HEK293T (cell line): ENCODE results near the gene FTL.
"Not testable (repeated sequence)": the region's sequence is repeated elsewhere in the genome, so short reads cannot be mapped to it uniquely, and the experiment has no call there.

Source experiments
- CTCF ChIA-PET: fragments of 350-600 bp; formaldehyde crosslinking; extraction: SDS; loops from one replicate; lab custom pipeline; 2021; ENCODE audit warnings: antibody characterized with exemption, inconsistent platforms; lab: Yijun Ruan, JAX
- POLR2A ChIA-PET: fragments of 350-600 bp; formaldehyde crosslinking; extraction: SDS; loops from one replicate; lab custom pipeline; 2020; ENCODE audit warnings: antibody characterized with exemption, inconsistent platforms; lab: Yijun Ruan, JAX
- DNase-seq: peaks from one replicate; pipeline ENCODE4 v3.0.0; 2012; ENCODE audit warnings: mixed read lengths; ENCODE audit errors: extremely low spot score
- ARNT ChIP-seq: fragments of 450-650 bp; IDR thresholded peaks from 2 replicates; pipeline ENCODE4 v1.6.1; 2017; ENCODE audit warnings: mild to moderate bottlenecking
- BHLHE40 ChIP-seq: fragments of 450-650 bp; IDR thresholded peaks from 2 replicates; pipeline ENCODE4 v1.6.1; 2016; ENCODE audit warnings: mild to moderate bottlenecking, moderate library complexity, borderline replicate concordance
- CTBP1 ChIP-seq: fragments of 450-650 bp; IDR thresholded peaks from 2 replicates; pipeline ENCODE4 v1.6.1; 2016; ENCODE audit warnings: borderline replicate concordance
- ELF4 ChIP-seq: fragments of 450-650 bp; IDR thresholded peaks from 2 replicates; pipeline ENCODE4 v1.6.1; 2017; ENCODE audit warnings: antibody characterized with exemption
- FOXA1 ChIP-seq: fragments of 450-650 bp; IDR thresholded peaks from 2 replicates; pipeline ENCODE4 v1.6.1; 2016; ENCODE audit warnings: mild to moderate bottlenecking
- FOXK2 ChIP-seq: fragments of 450-650 bp; IDR thresholded peaks from 2 replicates; pipeline ENCODE4 v1.6.1; 2016; ENCODE audit warnings: mild to moderate bottlenecking
- FOXM1 ChIP-seq: fragments of 450-650 bp; IDR thresholded peaks from 2 replicates; pipeline ENCODE4 v1.6.1; 2017; ENCODE audit warnings: mild to moderate bottlenecking, borderline replicate concordance
- HDGF ChIP-seq: fragments of 450-650 bp; IDR thresholded peaks from 2 replicates; pipeline ENCODE4 v1.6.1; 2017; ENCODE audit warnings: antibody characterized with exemption, borderline replicate concordance
- L3MBTL2 ChIP-seq: fragments of 450-650 bp; conservative IDR thresholded peaks from 2 replicates; pipeline ENCODE4 v1.6.1; 2016; ENCODE audit warnings: mild to moderate bottlenecking
- LEF1 ChIP-seq: fragments of 450-650 bp; IDR thresholded peaks from 2 replicates; pipeline ENCODE4 v1.6.1; 2017; ENCODE audit warnings: mild to moderate bottlenecking, borderline replicate concordance
- NFRKB ChIP-seq: fragments of 450-650 bp; IDR thresholded peaks from 2 replicates; pipeline ENCODE4 v1.6.1; 2016; ENCODE audit warnings: mild to moderate bottlenecking, moderate library complexity
- SP1 ChIP-seq: fragments of 450-650 bp; IDR thresholded peaks from 2 replicates; pipeline ENCODE4 v1.6.1; 2017
- SUZ12 ChIP-seq: fragments of 450-650 bp; IDR thresholded peaks from 2 replicates; pipeline ENCODE4 v1.6.1; 2016; ENCODE audit warnings: mild to moderate bottlenecking
- TARDBP ChIP-seq: fragments of 450-650 bp; IDR thresholded peaks from 2 replicates; pipeline ENCODE4 v1.6.1; 2016
- ZNF384 ChIP-seq: fragments of 450-650 bp; IDR thresholded peaks from 2 replicates; pipeline ENCODE4 v1.6.1; 2016
- TF ChIP-seq, protein P1 (sequence below): fragments of 450-650 bp; IDR thresholded peaks from 2 replicates; pipeline ENCODE4 v1.6.1; 2016

The FTL gene

DNA sequence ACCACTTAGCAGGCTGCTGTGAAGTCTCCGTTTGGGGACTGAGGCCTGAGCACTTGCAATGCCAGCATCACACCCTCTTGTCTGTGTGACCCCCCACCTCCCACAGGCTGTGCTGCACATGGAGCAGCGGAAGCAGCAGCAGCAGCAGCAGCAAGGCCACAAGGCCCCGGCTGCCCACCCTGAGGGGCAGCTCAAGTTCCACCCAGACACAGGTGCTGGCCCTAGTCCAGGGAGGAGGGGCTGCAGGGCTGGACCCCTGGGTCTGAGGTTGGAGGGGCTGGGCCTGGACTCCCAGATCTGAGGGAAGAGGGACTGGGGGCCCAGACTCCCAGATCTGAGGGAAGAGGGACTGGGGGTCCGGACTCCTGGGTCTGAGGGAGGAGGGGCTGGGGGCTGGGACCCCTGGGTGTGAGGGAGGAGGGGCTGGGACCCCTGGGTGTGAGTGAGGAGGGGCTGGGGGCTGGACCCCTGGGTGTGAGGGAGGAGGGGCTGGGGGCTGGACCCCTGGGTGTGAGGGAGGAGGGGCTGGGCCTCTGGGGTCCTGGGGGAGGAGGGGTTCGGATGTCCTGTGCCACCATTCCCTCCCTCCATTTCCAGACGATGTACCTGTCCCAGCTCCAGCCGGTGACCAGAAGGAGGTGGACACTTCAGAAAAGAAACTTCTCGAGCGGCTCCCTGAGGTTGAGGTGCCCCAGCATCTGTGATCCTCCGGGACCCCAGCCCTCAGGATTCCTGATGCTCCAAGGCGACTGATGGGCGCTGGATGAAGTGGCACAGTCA, 43.2 kb upstream of the FTL start:
- ChIA-PET CTCF (no interaction called here), POLR2A (no interaction called here)
- TF ChIP-seq ZNF384 = no peak
- no peak for TF ChIP-seq CTBP1
- TF ChIP-seq, protein P1, sequence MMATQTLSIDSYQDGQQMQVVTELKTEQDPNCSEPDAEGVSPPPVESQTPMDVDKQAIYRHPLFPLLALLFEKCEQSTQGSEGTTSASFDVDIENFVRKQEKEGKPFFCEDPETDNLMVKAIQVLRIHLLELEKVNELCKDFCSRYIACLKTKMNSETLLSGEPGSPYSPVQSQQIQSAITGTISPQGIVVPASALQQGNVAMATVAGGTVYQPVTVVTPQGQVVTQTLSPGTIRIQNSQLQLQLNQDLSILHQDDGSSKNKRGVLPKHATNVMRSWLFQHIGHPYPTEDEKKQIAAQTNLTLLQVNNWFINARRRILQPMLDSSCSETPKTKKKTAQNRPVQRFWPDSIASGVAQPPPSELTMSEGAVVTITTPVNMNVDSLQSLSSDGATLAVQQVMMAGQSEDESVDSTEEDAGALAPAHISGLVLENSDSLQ = no peak
- no peak for TF ChIP-seq L3MBTL2
- no peak for TF ChIP-seq SUZ12
- no peak for TF ChIP-seq ELF4
- TF ChIP-seq SP1 = no peak
- TF ChIP-seq FOXA1 = no peak
- no peak for DNase-seq

DNA sequence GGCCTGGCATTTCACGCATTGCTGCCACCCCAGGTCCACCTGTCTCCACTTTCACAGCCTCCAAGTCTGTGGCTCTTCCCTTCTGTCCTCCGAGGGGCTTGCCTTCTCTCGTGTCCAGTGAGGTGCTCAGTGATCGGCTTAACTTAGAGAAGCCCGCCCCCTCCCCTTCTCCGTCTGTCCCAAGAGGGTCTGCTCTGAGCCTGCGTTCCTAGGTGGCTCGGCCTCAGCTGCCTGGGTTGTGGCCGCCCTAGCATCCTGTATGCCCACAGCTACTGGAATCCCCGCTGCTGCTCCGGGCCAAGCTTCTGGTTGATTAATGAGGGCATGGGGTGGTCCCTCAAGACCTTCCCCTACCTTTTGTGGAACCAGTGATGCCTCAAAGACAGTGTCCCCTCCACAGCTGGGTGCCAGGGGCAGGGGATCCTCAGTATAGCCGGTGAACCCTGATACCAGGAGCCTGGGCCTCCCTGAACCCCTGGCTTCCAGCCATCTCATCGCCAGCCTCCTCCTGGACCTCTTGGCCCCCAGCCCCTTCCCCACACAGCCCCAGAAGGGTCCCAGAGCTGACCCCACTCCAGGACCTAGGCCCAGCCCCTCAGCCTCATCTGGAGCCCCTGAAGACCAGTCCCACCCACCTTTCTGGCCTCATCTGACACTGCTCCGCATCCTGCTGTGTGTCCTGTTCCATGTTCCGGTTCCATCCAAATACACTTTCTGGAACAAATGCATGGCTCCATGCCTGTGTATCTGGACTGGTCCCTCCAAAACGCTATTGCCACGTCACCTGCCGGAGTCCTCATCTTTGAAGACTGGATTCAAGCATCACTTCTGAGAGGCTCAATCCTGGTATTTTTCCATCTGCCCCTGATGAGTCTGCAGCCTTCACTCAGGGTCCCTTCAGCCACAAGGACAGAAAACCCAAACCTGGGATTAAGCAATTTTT, 42.3 kb upstream of the FTL start:
- DNase-seq = no peak
- CTCF ChIA-PET = no interaction called here
- POLR2A ChIA-PET = no interaction called here
- TF ChIP-seq BHLHE40 (no peak), FOXM1 (no peak), FOXA1 (no peak), ZNF384 (no peak), ARNT (no peak), SUZ12 (no peak), LEF1 (no peak), TARDBP (no peak)

DNA sequence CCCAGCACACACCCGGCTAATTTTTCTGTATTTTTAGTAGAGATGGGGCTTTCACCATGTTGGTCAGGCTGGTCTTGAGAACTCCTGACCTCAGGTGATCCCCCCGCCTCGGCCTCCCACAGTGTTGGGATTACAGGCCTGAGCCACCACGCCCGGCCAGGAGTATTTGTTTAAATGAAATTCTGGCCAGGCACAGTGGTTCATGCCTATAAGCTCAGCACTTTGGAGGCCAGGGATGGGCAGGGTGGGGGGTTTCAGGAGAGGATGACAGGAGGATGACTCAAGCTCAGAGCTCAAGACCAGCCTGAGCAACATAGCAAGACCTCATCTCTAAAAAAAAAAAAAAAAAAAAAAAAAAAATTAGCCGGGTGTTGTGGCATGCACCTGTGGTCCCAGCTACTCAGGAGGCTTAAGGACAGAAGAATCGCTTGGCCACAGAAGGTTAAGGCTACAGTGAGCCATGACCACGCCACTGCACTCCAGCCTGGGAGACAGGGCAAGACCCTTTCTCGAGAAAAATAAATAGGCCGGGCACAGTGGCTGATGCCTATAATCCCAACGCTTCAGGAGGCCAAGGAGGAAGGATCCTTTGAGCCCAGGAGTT, 39.8 kb upstream of the FTL start:
- DNase-seq = no peak
- TF ChIP-seq BHLHE40 (no peak), FOXK2 (no peak), HDGF (no peak), ARNT (no peak), ZNF384 (no peak), TARDBP (no peak), SP1 (no peak), FOXA1 (no peak), SUZ12 (no peak), LEF1 (no peak), L3MBTL2 (no peak), NFRKB (no peak), FOXM1 (no peak), CTBP1 (no peak), ELF4 (no peak)
- TF ChIP-seq, protein P1 = no peak
- ChIA-PET POLR2A (no interaction called here), CTCF (no interaction called here)

DNA sequence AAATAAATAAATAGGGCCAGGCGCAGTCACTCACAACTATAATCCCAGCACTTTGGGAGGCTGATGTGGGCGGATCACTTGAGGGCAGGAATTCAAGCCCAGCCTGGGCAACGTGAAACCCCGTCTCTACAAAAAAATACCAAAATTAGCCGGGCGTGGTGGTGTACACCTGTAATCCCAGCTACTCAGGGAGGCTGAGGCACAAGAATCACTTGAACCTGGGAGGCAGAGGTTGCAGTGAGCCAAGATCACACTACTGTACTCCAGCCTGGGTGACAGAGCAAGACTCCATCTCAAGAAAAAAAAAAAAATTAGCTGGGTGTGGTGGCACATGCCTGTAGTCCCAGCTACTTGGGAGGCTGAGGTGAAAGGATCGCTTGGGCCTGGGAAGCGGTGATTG, 39.2 kb upstream of the FTL start:
- POLR2A ChIA-PET, DNase-seq: not testable (repeated sequence)
- CTCF ChIA-PET = interaction anchor here (0.6 kb wide), 1 partner anchor 15 kb away, joined by 6 read pairs; no protein-coding TSS in a partner anchor

DNA sequence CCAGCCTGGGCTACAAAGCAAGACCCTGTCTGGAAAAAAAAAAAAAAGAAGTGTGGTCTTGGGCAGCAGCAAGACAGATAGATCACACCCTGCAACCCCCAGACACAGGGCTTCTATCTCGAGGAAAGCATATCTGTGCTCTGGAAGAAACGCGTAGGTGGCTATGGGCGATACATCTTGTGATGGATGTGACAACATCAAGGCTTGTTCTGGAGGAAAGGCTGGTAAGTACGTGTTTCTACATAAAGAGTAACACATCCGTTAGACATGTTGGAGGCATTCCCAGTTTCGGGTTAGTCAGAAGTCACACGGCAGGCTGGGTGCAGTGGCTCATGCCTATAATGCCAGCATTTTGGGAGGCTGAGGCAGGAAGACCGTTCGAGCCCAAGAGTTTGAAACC, 38.2 kb upstream of the FTL start:
- ChIA-PET POLR2A (no interaction called here), CTCF (no interaction called here)
- no peak for TF ChIP-seq FOXK2
- no peak for TF ChIP-seq FOXA1
- TF ChIP-seq HDGF = no peak
- TF ChIP-seq ZNF384 = no peak
- TF ChIP-seq, protein P1 = no peak
- TF ChIP-seq FOXM1 = no peak
- TF ChIP-seq LEF1 = no peak
- no peak for TF ChIP-seq TARDBP
- TF ChIP-seq ARNT = no peak
- no peak for TF ChIP-seq CTBP1
- no peak for TF ChIP-seq NFRKB
- TF ChIP-seq BHLHE40 = no peak
- no peak for TF ChIP-seq SP1
- TF ChIP-seq SUZ12 = no peak
- no peak for TF ChIP-seq ELF4
- no peak for DNase-seq

DNA sequence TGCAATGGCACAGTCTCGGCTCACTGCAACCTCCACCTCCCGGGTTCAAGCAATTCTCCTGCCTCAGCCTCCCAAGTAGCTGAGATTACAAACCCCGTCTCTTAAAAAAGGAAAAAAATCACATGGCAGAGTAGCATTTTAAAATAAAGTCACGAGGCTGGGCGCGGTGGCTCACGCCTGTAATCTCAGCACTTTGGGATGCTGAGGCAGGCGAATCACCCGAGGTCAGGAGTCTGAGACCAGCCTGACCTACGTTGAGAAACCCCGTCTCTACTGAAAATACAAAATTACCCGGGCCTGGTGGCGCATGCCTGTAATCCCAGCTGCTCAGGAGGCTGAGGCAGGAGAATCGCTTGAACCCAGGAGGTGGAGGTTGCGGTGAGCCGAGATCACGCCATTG, 37.4 kb upstream of the FTL start:
- POLR2A ChIA-PET, DNase-seq, CTCF ChIA-PET: not testable (repeated sequence)
